Measurements from ENCODE around the gene SNHG17. TPM values are rescaled to one million over a fixed set of nuclear protein-coding genes. Genes with fewer than 3 reads are reported as not detected.
"Not testable (repeated sequence)": the region's sequence is repeated elsewhere in the genome, so short reads cannot be mapped to it uniquely, and the experiment has no call there.

The SNHG17 gene
- total RNA-seq, 1 donor from 2014 or later: 31.6 TPM

DNA sequence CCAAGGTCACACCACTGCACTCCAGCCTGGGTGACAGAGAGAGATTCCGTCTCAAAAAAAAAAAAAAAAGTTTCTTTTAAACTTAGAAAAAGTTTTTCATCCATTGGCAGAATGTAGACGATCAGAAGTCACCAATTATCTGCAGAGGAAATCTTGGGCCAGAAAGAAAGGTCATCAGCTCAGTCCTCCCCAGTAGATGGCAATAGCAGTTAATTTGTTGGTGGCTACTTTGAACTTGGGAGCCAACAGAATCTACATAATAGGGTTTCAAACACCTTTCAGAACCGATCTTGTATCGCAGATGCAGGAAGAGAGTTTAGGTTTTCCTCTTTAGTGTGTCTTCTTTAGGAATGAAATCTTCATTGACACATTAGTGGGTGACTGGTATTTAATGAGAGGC is 47.2 kb downstream of the SNHG17 start:
- Mint-ChIP-seq H3K9me3 (ENCODE audit: low read depth) (no peaks in the 10 kb centered on the region), H3K4me3 (ENCODE audit: low read depth) (no peak overlapping the region), H3K36me3 (ENCODE audit: insufficient read depth) (no peaks in the 10 kb centered on the region), H3K27me3 (no peaks in the 10 kb centered on the region), H3K27ac (no peak overlapping the region), H3K4me1 (ENCODE audit: low read depth) (no peaks in the 10 kb centered on the region)
- TF ChIP-seq, protein P1, sequence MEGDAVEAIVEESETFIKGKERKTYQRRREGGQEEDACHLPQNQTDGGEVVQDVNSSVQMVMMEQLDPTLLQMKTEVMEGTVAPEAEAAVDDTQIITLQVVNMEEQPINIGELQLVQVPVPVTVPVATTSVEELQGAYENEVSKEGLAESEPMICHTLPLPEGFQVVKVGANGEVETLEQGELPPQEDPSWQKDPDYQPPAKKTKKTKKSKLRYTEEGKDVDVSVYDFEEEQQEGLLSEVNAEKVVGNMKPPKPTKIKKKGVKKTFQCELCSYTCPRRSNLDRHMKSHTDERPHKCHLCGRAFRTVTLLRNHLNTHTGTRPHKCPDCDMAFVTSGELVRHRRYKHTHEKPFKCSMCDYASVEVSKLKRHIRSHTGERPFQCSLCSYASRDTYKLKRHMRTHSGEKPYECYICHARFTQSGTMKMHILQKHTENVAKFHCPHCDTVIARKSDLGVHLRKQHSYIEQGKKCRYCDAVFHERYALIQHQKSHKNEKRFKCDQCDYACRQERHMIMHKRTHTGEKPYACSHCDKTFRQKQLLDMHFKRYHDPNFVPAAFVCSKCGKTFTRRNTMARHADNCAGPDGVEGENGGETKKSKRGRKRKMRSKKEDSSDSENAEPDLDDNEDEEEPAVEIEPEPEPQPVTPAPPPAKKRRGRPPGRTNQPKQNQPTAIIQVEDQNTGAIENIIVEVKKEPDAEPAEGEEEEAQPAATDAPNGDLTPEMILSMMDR (IDR thresholded peaks at IDR 0.05; ENCODE audit: unreplicated experiment): no peak
- no peak for DNase-seq (ENCODE audit: low spot score, unreplicated experiment)

DNA sequence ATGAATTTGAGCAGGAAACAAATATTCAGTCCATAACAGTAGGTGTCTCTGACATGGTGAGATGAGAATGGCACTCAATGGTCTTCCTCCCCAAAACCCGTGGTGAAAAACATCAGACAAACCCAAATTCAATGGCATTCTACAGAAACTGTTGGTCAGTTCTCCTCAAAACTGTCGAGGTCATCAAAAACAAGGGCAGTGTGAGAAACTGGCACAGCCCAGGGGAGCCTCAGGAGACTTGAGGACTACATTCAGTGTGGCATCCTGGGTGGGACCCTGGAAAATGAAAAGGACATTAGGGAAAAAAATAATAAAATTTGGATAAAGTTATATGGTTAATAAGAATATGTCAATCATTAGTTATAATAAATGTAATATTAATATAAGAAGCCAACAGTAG is 48.3 kb downstream of the SNHG17 start:
- no peak for DNase-seq (ENCODE audit: low spot score, unreplicated experiment)
- H3K27ac Mint-ChIP-seq: no peak overlapping the region
- no peaks in the 10 kb centered on the region for H3K9me3 Mint-ChIP-seq (ENCODE audit: low read depth)
- TF ChIP-seq, protein P1 (IDR thresholded peaks at IDR 0.05; ENCODE audit: unreplicated experiment): no peak
- no peaks in the 10 kb centered on the region for H3K27me3 Mint-ChIP-seq
- no peaks in the 10 kb centered on the region for H3K4me1 Mint-ChIP-seq (ENCODE audit: low read depth)
- no peaks in the 10 kb centered on the region for H3K36me3 Mint-ChIP-seq (ENCODE audit: insufficient read depth)
- H3K4me3 Mint-ChIP-seq (ENCODE audit: low read depth): no peak overlapping the region

DNA sequence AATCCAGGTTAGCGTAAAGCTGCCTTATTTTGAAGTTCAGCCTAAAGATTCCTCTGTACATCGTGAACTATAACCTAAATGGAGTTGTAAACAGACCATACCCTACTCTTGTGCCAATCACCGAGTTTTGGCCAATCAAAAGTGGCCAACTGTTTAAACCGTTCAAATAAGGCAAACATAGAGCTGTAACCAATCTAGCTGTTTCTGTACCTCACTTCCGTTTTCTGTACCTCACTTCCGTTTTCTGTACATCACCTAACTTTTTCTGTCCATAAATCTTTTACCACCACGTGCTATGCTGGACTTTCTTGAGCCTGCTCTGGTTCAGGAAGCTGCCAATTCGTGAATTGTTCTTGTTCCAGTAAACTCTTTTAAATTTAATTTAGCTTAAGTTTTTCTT is 49.1 kb downstream of the SNHG17 start:
- no peak for DNase-seq (ENCODE audit: low spot score, unreplicated experiment)
- Mint-ChIP-seq H3K27me3 (no peaks in the 10 kb centered on the region), H3K4me1 (ENCODE audit: low read depth) (no peaks in the 10 kb centered on the region), H3K9me3 (ENCODE audit: low read depth) (no peaks in the 10 kb centered on the region), H3K27ac (no peak overlapping the region), H3K36me3 (ENCODE audit: insufficient read depth) (no peaks in the 10 kb centered on the region), H3K4me3 (ENCODE audit: low read depth) (no peak overlapping the region)
- TF ChIP-seq, protein P1 (IDR thresholded peaks at IDR 0.05; ENCODE audit: unreplicated experiment): no peak

DNA sequence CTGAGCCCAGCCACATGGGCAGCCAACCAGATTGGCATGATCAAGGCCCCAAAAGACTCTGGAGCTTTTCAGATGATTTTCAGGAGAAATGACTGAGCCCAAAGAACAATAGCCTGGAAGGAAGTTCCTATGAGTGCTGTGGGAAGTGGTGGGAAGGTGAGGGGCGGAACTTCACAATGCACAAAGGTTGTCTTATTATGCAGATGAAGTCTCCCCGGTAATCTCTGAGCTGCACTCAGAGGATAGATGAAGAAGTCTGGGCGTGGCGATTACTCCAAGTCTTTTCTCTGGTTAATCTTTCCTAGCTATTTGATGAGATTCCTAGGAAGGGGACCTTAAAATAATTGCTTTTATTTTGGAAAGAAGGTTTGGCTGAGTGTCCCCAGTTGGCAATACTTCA is 52.0 kb downstream of the SNHG17 start:
- DNase-seq (ENCODE audit: low spot score, unreplicated experiment): no peak
- no peaks in the 10 kb centered on the region for H3K36me3 Mint-ChIP-seq (ENCODE audit: insufficient read depth)
- H3K27ac Mint-ChIP-seq: no peak overlapping the region
- TF ChIP-seq, protein P1 (IDR thresholded peaks at IDR 0.05; ENCODE audit: unreplicated experiment): no peak
- no peaks in the 10 kb centered on the region for H3K9me3 Mint-ChIP-seq (ENCODE audit: low read depth)
- no peaks in the 10 kb centered on the region for H3K27me3 Mint-ChIP-seq
- H3K4me1 Mint-ChIP-seq (ENCODE audit: low read depth): no peaks in the 10 kb centered on the region
- H3K4me3 Mint-ChIP-seq (ENCODE audit: low read depth): no peak overlapping the region

DNA sequence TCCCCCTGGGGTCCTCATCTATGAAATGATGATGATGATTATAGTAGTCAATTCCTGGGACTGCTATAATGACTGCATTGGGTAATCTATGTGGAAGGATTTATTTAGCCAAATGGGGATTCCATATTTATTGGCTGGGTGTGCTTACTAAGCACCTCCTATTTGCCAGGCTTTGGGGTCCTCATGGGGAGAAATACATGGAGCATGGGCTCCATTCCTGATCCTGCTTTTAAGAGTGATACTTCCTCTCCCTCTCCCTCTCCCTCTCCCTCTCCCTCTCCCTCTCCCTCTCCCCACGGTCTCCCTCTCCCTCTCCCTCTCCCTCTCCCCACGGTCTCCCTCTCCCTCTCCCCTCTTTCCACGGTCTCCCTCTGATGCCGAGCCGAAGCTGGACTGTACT is 57.3 kb downstream of the SNHG17 start:
- H3K36me3 Mint-ChIP-seq (ENCODE audit: insufficient read depth); H3K27ac Mint-ChIP-seq: not testable (repeated sequence)

DNA sequence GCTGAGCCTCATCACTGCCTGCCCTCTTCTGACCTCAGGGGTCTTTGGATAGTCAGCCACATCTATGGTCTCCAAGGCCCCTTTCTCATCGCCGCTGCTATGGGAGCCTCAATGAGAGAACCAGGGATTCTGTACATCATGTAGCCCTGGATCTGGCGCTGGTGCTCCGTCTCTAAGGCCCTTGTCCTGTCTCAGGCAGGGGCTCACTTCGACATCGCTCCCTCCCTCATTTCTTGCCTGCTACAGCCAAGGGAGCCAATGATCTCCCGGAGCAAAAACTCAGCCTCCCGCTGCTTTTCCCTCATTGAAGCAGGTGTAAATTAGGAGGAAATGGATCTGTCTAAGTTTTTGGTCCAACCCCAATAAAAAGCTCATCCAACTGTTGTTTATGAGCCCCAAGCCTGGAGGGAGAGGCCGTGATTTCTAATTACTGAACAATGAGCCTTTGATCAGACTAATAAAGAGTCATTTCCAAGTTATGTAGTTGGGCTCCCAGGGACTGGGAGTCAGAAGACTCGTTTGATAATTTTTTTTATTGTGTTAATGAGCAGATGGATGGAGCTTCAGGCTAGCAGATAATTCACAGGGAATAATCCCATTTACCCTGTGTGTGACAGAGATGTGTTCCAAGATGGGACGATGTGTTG is 58.0 kb downstream of the SNHG17 start:
- no peak for DNase-seq (ENCODE audit: low spot score, unreplicated experiment)
- TF ChIP-seq, protein P1 (IDR thresholded peaks at IDR 0.05; ENCODE audit: unreplicated experiment): no peak
- H3K9me3 Mint-ChIP-seq (ENCODE audit: low read depth): no peaks in the 10 kb centered on the region
- no peaks in the 10 kb centered on the region for H3K36me3 Mint-ChIP-seq (ENCODE audit: insufficient read depth)
- no peaks in the 10 kb centered on the region for H3K27me3 Mint-ChIP-seq
- H3K4me3 Mint-ChIP-seq (ENCODE audit: low read depth): no peak overlapping the region
- no peaks in the 10 kb centered on the region for H3K4me1 Mint-ChIP-seq (ENCODE audit: low read depth)
- H3K27ac Mint-ChIP-seq: no peak overlapping the region

More for the DNA sequence above, 57.3 kb downstream of the SNHG17 start:
- H3K9me3 Mint-ChIP-seq (ENCODE audit: low read depth); H3K27me3 Mint-ChIP-seq; H3K4me1 Mint-ChIP-seq (ENCODE audit: low read depth); H3K4me3 Mint-ChIP-seq (ENCODE audit: low read depth); DNase-seq (ENCODE audit: low spot score, unreplicated experiment): not testable (repeated sequence)
